Panc1 (cell line): ENCODE results near the gene SIAE. TPM values are rescaled to one million over a fixed set of nuclear protein-coding genes. Genes with fewer than 3 reads are reported as not detected.

Experiments used
- ATAC-seq: fragments of 200-7000 bp; cut with Tn5 transposase; 2 replicates; pipeline ENCODE4 v1.9.1; 2020; ENCODE audit warnings: mild to moderate bottlenecking, moderate library complexity
- BruUV-seq: library from RNA; stranded (reverse); fragments of 400-500 nt; replicated peaks from 2 replicates; lab custom pipeline; 2021; lab: Mats Ljungman, UMichigan
- CTCF ChIA-PET: fragments of 300-600 bp; sonication (Branson Sonifier 250); formaldehyde crosslinking; loops from one replicate; lab custom pipeline; 2022; ENCODE audit warnings: antibody characterized with exemption; lab: Charles Lee
- POLR2A ChIA-PET: fragments of 300-600 bp; sonication (Branson Sonifier 250); formaldehyde crosslinking; loops from one replicate; lab custom pipeline; 2022; ENCODE audit warnings: antibody characterized with exemption; lab: Charles Lee
- DNase-seq: peaks from one replicate; pipeline ENCODE4 v3.0.0-alpha.2; 2010; ENCODE audit warnings: low read depth, low spot score
- H3K27ac ChIP-seq: 2 replicates; pipeline ENCODE4 v1.5.1; 2011; ENCODE audit warnings: mild to moderate bottlenecking, low read length, inconsistent platforms
- H3K27me3 ChIP-seq: fragments of 200-500 bp; sonication (Bioruptor generic); 2 replicates; pipeline ENCODE4 v1.6.0; 2014; ENCODE audit warnings: low read length, inconsistent platforms; ENCODE audit not compliant: control insufficient read depth, insufficient read depth
- H3K36me3 ChIP-seq: fragments of 200-500 bp; sonication (Bioruptor generic); 2 replicates; pipeline ENCODE4 v1.5.1; 2014; ENCODE audit warnings: inconsistent platforms, mild to moderate bottlenecking, low read length, moderate library complexity; ENCODE audit not compliant: control insufficient read depth, insufficient read depth
- H3K4me1 ChIP-seq: 2 replicates; pipeline ENCODE4 v1.5.1; 2011; ENCODE audit warnings: inconsistent platforms, mild to moderate bottlenecking, low read length, moderate library complexity; ENCODE audit not compliant: control insufficient read depth, insufficient read depth
- H3K4me3 ChIP-seq, 2 experiments: 2 replicates each; pipeline ENCODE4 v1.5.1; 2011 to 2012; ENCODE audit warnings: low read depth in 2 of 2, low read length in 2 of 2, mild to moderate bottlenecking in 2 of 2, inconsistent platforms in 1 of 2, moderate library complexity in 1 of 2
- H3K9me3 ChIP-seq: fragments of 200-500 bp; sonication (Bioruptor generic); 2 replicates; pipeline ENCODE4 v1.5.1; 2014; ENCODE audit warnings: low read depth, mild to moderate bottlenecking, inconsistent platforms, low read length, moderate library complexity; ENCODE audit not compliant: control insufficient read depth, insufficient read depth
- POLR2AphosphoS5 ChIP-seq: IDR thresholded peaks from 2 replicates; pipeline ENCODE4 v1.6.1; 2012; ENCODE audit warnings: mild to moderate bottlenecking, low read depth, low read length, moderate library complexity
- SIN3A ChIP-seq: IDR thresholded peaks from 2 replicates; pipeline ENCODE4 v1.6.1; 2012; ENCODE audit warnings: low read depth, mild to moderate bottlenecking, low read length, moderate library complexity, borderline replicate concordance; ENCODE audit not compliant: insufficient read depth
- TCF7L2 ChIP-seq: IDR thresholded peaks from 2 replicates; pipeline ENCODE4 v1.6.1; 2011; ENCODE audit warnings: mild to moderate bottlenecking, low read depth, low read length, inconsistent platforms
- in situ Hi-C: cut with HindIII; loops from 2 replicates; pipeline ENCODE4 v1.10.0; 2016; ENCODE audit warnings: low sequenced_read_pairs, low pct_unique_long_range_greater_than_20kb
- intact Hi-C: fragments of 100-400 bp; cut with micrococcal nuclease; formaldehyde crosslinking; loops from one replicate; pipeline ENCODE4 v1.10.0; 2022; ENCODE audit not compliant: unreplicated experiment
- total RNA-seq: library from RNA; stranded (reverse); gene quantifications from one replicate; pipeline ENCODE4 v1.2.1, GENCODE V29; 2021; ENCODE audit not compliant: unreplicated experiment
- TF ChIP-seq, protein P1 (sequence below), 2 experiments: IDR thresholded peaks; 2 replicates each; pipeline ENCODE4 v1.6.1; 2011 to 2012; ENCODE audit warnings: low read depth in 2 of 2, control low read depth in 1 of 2, low read length in 1 of 2, mild to moderate bottlenecking in 1 of 2, moderate library complexity in 1 of 2; ENCODE audit not compliant: insufficient read depth in 1 of 2
- TF ChIP-seq, protein P2 (sequence below): fragments of 450-650 bp; IDR thresholded peaks from 2 replicates; pipeline ENCODE4 v1.5.1; 2017; ENCODE audit warnings: mild to moderate bottlenecking

SIAE gene
- total RNA-seq, 1 experiment from 2014 or later = 14.9 TPM

DNA sequence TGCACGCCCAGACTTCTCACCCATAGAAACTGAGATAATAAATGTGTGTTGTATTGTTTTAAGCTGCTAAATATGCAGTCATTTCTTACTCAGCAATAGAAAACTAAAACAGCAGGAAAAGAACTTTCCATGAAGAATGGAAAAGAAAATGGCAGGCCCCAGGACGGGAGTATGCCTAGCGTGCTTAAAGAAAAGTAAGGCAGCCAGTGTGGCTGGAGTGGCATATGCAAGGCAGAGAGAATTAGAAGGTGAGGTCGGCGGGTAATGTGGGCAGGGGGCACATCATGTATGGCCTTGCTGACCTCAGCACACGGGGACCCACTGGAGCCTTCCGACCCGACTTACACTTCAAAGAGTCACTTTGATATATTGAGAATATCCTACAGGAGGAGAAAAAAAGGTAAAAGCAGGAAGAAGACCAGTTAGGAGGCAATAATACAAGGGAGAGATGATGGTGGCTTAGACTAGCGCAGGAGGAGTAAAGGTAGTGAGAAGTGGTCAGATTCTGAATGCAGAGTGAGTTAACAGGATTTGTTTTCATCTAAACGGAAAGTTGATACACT lies 30.4 kb downstream of the SIAE start:
- Histone ChIP-seq H3K27ac (no peak overlapping the region), H3K4me1 (no peaks in the 10 kb centered on the region), H3K9me3 (no peaks in the 10 kb centered on the region), H3K36me3 (0 out of 2 replicates have a peak, but pooled peaks cover 2% of the 10 kb centered on the region), H3K27me3 (no peaks in the 10 kb centered on the region), H3K4me3 (no peak overlapping the region)
- ChIA-PET CTCF (interaction anchor here (0.6 kb wide), 1 partner anchor 247 kb away, joined by 3 read pairs; no protein-coding TSS in a partner anchor), POLR2A (no interaction called here)
- no peak for TF ChIP-seq POLR2AphosphoS5
- TF ChIP-seq TCF7L2 = no peak
- intact Hi-C loops = no loop called here
- no peak for DNase-seq
- in situ Hi-C loops = no loop called here
- ATAC-seq = no peak
- BruUV-seq = no TSS peak

DNA sequence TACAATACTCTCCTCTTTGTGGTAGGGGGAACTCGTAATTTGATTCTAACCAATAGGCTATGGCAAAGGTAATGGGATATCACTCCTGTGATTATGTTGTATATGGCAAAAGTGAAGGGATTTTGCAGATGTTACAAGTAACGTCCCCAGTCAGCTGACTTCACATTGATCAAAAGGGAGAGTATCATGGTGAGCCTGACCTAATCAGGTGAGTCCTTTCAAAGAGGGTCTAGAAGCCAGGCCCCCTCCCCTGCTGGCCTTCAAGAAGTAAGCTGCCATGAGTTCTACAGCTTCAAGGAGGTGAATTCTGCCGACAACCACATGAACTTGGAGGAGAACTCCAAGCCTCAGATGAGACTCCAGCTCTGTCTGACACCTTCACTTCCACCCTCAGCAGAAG lies 30.9 kb downstream of the SIAE start:
- CTCF ChIA-PET = no interaction called here
- TF ChIP-seq, protein P1, sequence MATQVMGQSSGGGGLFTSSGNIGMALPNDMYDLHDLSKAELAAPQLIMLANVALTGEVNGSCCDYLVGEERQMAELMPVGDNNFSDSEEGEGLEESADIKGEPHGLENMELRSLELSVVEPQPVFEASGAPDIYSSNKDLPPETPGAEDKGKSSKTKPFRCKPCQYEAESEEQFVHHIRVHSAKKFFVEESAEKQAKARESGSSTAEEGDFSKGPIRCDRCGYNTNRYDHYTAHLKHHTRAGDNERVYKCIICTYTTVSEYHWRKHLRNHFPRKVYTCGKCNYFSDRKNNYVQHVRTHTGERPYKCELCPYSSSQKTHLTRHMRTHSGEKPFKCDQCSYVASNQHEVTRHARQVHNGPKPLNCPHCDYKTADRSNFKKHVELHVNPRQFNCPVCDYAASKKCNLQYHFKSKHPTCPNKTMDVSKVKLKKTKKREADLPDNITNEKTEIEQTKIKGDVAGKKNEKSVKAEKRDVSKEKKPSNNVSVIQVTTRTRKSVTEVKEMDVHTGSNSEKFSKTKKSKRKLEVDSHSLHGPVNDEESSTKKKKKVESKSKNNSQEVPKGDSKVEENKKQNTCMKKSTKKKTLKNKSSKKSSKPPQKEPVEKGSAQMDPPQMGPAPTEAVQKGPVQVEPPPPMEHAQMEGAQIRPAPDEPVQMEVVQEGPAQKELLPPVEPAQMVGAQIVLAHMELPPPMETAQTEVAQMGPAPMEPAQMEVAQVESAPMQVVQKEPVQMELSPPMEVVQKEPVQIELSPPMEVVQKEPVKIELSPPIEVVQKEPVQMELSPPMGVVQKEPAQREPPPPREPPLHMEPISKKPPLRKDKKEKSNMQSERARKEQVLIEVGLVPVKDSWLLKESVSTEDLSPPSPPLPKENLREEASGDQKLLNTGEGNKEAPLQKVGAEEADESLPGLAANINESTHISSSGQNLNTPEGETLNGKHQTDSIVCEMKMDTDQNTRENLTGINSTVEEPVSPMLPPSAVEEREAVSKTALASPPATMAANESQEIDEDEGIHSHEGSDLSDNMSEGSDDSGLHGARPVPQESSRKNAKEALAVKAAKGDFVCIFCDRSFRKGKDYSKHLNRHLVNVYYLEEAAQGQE (IDR thresholded peaks at IDR 0.05; ENCODE audit: insufficient read depth in 1 of 2, low read depth in 2 of 2, low read length in 1 of 2) = no peak
- TF ChIP-seq SIN3A (no peak), TCF7L2 (no peak)
- TF ChIP-seq, protein P2, sequence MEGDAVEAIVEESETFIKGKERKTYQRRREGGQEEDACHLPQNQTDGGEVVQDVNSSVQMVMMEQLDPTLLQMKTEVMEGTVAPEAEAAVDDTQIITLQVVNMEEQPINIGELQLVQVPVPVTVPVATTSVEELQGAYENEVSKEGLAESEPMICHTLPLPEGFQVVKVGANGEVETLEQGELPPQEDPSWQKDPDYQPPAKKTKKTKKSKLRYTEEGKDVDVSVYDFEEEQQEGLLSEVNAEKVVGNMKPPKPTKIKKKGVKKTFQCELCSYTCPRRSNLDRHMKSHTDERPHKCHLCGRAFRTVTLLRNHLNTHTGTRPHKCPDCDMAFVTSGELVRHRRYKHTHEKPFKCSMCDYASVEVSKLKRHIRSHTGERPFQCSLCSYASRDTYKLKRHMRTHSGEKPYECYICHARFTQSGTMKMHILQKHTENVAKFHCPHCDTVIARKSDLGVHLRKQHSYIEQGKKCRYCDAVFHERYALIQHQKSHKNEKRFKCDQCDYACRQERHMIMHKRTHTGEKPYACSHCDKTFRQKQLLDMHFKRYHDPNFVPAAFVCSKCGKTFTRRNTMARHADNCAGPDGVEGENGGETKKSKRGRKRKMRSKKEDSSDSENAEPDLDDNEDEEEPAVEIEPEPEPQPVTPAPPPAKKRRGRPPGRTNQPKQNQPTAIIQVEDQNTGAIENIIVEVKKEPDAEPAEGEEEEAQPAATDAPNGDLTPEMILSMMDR = no peak
- in situ Hi-C loops (no loop called here), intact Hi-C loops (no loop called here)
- POLR2A ChIA-PET = no interaction called here
- ATAC-seq (no peak), DNase-seq (no peak)
- no peaks in the 10 kb centered on the region for H3K9me3 ChIP-seq
- BruUV-seq = no TSS peak
- H3K27ac ChIP-seq = no peak overlapping the region
- H3K27me3 ChIP-seq = no peaks in the 10 kb centered on the region
- H3K4me3 ChIP-seq = no peak overlapping the region
- H3K36me3 ChIP-seq = 0 out of 2 replicates have a peak, but pooled peaks cover 2% of the 10 kb centered on the region
- H3K4me1 ChIP-seq = no peaks in the 10 kb centered on the region

DNA sequence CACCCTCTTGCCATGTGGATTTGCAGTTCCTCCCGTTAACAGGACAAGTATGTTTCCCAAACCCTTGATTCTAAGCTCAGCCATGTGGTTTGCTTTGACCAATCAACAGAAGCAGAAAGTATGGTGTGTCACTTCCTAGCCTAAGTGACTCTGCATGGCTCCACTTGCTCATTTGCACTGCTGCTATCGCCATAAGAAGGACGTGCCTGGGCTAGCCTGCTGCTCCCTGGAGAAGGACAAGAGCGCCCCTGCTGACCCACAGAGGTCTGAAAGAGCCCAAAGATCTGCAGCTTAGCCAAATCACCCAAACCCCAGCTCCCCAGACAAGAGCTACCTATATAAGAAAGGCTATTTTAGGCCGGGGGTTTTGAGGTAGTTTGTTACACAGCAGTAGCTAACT lies 32.9 kb downstream of the SIAE start:
- Histone ChIP-seq H3K9me3 (no peaks in the 10 kb centered on the region), H3K4me3 (no peak overlapping the region), H3K27me3 (no peaks in the 10 kb centered on the region), H3K4me1 (no peaks in the 10 kb centered on the region), H3K27ac (no peak overlapping the region), H3K36me3 (0 out of 2 replicates have a peak, but pooled peaks cover 4% of the 10 kb centered on the region)
- DNase-seq = no peak
- no TSS peak for BruUV-seq
- intact Hi-C loops (no loop called here), in situ Hi-C loops (no loop called here)
- ATAC-seq = no peak
- TF ChIP-seq, protein P2 = no peak
- TF ChIP-seq SIN3A = no peak
- ChIA-PET POLR2A (no interaction called here), CTCF (no interaction called here)
